Right lobe of liver (tissue), 4 donors: Measurements from ENCODE around the gene CPLX1.

ENCODE experiments used
- POLR2A ChIP-seq: fragments of 450-650 bp; IDR thresholded peaks from one replicate; pipeline ENCODE4 v1.6.1; 2017; ENCODE audit warnings: antibody characterized with exemption, mild to moderate bottlenecking
- TF ChIP-seq, protein P1 (sequence below), 4 donors: fragments of 200-600 bp in 3 of 4; fragments of 450-650 bp in 1 of 4; IDR thresholded peaks; one replicate each; pipeline versions ENCODE4 v1.5.1 to v1.8.0; 2016 to 2022; ENCODE audit warnings: antibody characterized with exemption in 4 of 4, mild to moderate bottlenecking in 2 of 4
- donor health status: DM: no; HTN: no; CAD: no.
- donor health status: DM: no; HTN: no; CAD: no.
- donor health status: DM: no; HTN: yes; CAD: no.

DNA sequence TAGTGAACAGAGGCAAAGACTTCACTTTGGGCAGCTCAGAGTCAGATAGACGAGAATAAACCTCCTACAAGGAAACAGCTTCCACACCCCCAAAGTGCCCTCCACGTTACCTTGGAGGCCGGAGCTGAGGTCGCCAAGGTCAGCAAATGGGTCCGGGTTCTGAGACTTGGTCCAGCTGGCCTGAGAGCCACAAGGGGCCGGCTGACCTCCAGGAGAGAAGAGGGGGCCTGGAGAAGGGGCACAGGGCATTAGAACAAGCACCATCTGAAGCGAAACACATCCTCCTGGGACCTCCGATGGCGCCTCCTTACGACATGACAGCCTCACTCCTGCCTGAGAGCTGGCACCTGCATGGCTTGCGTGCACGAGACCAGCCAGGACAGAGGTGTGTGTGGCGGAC, 33.6 kb upstream of the CPLX1 start:
- TF ChIP-seq, protein P1, sequence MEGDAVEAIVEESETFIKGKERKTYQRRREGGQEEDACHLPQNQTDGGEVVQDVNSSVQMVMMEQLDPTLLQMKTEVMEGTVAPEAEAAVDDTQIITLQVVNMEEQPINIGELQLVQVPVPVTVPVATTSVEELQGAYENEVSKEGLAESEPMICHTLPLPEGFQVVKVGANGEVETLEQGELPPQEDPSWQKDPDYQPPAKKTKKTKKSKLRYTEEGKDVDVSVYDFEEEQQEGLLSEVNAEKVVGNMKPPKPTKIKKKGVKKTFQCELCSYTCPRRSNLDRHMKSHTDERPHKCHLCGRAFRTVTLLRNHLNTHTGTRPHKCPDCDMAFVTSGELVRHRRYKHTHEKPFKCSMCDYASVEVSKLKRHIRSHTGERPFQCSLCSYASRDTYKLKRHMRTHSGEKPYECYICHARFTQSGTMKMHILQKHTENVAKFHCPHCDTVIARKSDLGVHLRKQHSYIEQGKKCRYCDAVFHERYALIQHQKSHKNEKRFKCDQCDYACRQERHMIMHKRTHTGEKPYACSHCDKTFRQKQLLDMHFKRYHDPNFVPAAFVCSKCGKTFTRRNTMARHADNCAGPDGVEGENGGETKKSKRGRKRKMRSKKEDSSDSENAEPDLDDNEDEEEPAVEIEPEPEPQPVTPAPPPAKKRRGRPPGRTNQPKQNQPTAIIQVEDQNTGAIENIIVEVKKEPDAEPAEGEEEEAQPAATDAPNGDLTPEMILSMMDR (IDR thresholded peaks at IDR 0.05) = no peak
- no peak for TF ChIP-seq POLR2A
